Measurements from ENCODE around the gene GNG2. TPM values are rescaled to one million over a fixed set of nuclear protein-coding genes. Genes with fewer than 3 reads are reported as not detected.

Gene GNG2
- total RNA-seq, 1 donor from 2014 or later = 0.20 TPM

DNA sequence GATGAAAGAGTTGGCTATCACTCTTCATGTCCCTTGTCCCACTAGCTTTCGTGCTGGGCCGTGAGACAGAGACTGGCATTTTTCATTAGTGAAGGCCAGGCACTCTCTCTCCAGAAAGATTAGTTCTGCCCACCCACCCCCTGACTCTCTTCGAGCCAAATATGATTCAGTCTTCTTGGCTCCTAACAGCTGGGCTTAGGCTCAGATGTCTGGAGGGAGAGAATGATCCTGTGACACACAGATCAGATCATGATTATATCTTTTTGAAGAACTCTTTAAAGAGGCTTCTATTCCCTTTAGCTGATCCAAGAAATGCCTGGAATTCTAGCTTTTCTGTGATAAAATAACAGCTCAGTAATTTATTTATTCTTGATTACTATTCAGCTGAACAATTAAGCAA lies 5.2 kb upstream of the GNG2 start:
- no peak for DNase-seq (ENCODE audit: low read depth, low spot score)

DNA sequence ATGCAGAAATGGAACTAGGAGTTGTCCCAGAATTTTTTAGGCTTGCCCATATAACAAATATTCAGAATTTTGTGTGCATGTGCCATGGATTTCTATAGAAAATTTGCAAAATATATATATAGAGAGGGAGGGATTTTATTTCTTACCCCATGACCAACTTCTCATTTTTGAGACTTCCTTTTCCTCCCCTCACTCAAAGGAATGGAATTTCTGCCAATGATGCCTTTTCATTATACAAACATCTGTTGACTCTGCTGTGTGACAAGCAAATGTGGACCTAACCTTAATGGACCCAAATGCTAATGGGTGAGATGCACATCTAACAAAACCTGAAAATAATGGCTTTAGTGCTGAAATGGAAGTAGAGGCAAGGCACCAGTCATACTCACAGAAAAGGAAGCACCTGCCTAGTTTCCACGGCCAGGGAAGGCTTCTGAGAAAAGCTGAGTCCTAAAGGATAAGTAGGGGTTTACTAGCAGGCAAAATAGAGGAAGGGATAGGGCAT lies 3.6 kb upstream of the GNG2 start:
- no peak for DNase-seq (ENCODE audit: low read depth, low spot score)

DNA sequence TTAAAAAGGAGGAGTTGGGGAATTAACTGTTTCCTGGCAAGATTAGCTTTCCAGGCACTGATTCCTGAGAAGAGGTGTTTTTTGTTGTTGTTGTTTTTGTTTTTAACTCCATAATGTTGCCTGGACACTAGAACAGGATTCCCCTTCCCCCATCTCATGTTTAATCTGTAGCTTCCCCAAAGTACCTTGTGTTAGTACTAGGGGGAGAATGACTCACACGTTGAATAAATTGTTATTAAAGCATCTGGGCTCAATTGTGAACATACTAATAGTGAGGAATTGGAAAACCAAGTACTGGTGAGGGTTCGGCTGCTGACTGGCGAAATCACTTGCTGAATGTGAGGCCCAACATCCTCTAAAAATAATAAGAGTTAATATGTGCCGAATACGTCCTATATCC lies 1.3 kb upstream of the GNG2 start:
- DNase-seq (ENCODE audit: low read depth, low spot score) = no peak

DNA sequence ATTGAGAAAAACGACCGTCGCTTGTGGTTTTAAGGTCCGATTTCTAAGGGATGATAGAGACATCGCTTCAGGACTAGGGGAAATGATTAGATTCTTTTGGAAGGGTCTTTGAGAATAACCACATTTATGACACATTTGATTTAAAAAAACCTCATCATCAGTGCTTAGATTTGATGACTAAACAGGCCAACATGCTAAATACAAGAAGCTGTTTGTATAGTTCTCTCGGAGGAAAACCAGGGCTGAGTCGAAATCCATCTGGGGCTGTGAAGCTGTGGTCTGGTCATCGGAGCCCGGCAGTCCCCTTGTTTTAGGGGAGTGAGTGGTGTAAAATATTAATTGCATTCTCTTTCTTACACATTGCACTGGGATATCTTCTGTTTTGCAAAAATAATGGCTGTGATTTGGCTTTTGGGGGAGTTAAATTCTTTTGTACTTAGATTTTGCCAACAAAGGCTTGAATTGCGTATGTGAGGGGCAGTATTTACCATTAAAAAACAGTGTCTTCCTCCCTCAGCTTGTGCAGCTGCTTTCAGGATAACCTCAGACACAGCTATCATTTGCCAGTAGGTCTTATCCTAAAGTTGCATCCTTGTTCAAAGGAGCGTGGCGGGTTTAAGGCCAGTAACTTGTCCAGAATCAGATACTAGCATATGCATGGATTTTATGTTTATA lies 550 bp downstream of the GNG2 start:
- no peak for DNase-seq (ENCODE audit: low read depth, low spot score)

DNA sequence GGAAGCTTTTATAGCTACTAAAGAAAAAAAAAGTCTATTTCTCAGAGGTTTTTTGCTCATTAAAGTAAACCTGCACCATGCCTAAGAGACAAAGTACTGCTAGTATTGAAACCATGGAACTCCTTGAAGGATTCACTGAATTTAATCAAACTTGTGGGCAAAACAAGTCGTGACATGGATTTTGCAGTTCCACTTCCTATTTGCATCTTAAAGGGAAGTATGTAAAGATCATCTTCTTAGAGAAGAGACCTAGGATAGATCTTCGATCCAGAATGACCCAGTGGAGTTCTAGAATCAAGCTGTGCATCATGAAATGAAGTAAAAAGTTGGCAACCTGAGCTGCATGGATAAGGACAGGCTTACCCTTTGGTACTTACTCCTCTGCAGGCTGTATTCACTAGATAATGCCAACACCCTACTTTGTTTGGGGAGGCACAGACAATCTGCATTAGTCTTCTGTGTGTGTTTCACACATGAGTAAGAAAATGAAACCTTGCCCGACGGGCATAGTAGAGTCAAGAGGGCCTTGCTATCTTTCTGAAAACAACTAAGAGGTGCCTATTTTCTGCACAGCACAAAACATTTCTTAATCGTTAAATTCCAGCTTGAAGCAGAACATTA lies 1.9 kb downstream of the GNG2 start:
- no peak for DNase-seq (ENCODE audit: low read depth, low spot score)

DNA sequence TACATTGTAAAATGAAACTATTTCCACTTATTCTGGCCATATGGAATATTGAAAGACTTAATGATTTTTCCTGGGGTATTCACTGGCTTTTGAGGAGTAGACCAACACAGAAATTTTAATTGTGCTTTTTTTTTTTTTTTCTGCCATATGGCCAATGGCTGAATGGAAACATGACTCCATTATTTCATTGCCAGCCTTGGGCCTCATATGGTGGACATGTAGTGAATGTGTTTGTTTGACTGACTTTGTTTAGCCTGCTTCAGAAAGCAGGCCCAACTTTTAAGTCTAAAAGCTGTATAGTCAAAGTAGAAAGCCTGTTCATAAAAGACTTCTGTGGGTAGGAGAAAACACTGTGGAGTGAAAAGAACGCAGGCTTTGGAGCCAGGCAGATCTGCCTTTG lies 2.4 kb downstream of the GNG2 start:
- DNase-seq (ENCODE audit: low read depth, low spot score) = no peak

DNA sequence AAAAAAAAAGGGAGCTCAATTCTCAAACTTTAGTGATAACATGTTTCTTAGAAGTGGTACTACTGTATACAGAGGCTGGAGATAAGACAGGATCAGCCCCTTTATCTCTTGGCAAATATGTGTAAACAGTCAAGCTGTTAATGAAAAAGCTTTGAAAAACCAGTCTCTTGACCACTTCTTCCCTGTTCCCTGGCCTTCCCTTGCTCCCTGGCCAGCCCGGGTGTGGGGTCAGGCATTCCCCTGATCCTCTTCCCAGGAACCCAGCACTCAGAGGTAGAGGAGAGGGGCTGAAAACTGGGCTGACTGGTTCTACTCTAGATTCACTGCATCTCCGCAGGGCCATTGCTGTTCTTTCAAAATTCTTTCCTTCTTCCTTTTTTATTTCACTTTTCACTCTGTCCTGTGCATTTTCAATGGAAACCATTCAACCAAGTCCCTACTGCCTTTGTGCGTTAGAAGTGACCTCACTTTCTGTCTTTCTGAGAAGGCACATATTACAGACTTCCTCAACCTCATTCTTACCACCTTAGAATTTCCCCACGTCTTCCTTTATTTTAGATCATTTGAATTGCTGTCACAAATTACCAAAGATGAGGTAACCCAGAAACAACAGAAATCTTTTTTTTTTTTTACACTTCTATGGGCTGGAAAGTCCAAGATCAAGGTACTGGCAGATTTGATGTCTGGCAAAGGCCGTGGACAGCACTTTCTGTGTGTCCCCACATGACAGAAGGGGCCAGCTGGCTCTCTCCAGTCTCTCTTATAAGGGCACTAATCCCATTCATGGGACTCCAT lies 5.7 kb downstream of the GNG2 start:
- DNase-seq (ENCODE audit: low read depth, low spot score) = no peak

DNA sequence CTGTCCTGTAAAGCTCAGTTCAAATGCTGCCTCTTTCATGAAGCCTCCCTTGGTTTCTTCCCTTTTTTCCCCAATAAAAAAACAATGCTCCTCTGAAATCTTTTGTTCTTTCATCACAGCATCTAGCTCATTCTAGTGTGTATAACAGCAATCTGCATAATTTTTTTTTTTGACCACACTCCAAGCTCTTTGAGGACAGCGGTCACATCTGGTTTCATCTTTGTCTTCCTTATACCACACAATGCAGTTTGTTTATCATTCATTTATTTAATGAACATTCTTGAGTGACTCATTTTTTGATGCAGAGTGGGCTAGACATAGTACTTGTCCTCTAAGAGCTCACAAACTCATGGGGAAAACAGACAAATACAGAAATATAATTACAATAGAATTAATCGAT lies 7.3 kb downstream of the GNG2 start:
- no peak for DNase-seq (ENCODE audit: low read depth, low spot score)

DNA sequence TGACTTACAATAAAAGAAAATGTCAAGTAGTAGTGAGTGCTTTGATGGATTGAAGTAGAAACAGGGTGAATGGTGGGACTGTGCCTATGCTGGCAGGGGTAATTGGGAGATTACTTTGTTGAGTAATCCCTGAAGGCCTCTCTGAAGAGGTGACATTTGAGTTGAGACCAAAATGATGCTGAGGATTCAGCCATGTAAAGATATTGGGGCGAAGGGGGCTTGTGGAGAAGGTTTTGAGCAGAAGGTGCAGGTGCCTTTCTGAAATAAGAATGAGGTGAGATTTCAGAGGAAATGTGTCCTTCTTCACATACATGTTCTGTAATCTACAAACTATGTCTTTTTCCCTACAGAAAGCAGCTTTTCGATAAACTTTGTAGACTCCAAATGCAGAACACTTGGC lies 8.0 kb downstream of the GNG2 start:
- no peak for DNase-seq (ENCODE audit: low read depth, low spot score)

DNA sequence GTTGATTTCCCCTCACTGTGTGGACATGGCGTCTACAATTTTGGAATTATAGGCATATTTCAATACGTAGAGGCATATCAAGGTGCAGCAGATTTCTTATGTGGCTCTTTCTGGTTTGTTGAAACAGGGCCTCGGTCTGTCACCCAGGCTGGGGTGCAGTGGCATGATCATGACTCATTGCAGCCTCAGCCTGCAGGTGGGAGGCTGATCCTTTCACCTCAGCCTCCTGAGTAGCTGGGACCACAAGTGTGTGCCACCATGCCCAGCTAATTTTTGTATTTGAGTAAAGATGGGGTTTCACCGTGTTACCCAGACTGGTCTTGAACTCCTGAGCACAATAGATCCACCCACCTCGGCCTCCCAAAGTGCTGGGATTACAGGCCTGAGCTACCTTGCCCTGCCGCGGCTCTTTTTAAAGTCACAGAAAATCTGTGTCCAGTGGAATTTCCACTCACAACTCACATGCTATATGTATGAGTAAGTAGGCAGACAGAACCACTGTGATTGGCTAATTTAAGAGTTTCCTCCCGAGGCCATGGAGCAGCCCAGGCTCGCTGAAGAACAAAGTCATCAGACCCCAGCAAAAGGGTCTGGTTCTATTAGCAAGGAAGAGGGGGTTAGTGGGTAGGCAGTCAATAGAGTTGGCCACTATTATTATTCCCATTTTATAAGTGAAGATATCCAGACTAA lies 9.1 kb downstream of the GNG2 start:
- no peak for DNase-seq (ENCODE audit: low read depth, low spot score)

DNA sequence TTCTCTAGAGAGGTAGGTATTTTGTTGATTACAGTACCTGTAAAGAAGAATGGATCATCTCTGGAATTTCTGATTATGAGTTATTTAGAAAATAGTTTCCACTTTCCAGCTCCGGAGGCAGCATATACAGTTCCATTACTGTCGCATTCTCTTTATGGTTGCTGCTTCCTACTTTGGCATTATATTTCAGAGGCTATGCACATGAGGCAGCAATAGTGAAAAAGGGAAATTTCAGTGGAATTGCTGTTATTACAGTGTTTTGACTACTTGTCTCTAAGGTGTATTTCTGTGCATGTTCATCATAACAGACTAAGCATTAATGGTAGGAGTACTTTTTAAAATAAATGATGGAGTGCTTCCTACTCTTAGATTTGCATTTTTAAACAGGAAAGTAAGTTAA lies 10.2 kb downstream of the GNG2 start:
- DNase-seq (ENCODE audit: low read depth, low spot score) = no peak

DNA sequence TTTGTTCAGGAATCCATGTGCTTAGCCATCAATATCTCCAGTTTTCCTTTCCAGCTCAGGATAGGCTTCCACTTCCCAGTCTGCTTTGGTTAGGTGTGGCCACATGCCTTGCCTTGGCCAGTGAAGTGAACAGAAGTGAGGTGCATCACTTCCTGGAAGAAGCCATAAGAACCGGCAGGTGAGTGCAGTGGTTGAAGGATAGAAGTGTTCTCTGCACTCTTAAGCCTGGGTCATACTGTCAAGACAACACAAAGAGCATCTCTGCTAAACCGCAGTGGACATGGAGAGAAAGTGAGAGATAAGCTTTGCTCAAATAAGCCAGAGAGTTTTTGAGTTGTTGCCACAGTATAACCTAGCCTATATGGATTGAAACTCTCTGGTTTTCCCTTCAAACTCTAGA lies 11.4 kb downstream of the GNG2 start:
- DNase-seq (ENCODE audit: low read depth, low spot score) = no peak

DNA sequence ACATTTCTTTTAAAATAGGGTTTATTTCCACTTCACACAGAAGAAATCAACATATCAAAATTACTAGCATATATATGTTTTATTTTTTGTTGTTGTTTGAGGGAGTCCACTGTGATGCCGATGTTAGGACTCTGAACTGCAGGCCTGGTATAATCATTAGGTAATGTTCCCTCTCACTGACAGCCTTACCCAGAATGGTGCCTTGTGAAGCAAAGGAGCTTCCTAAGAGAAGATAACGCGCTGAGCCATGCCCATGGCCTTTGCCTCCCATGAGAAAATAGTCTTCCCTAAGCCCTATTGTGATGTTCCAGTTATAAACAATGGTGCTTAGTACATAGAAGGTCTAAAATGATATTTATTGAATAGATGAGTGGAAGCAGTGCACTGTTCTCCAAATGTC lies 12.0 kb downstream of the GNG2 start:
- no peak for DNase-seq (ENCODE audit: low read depth, low spot score)

DNA sequence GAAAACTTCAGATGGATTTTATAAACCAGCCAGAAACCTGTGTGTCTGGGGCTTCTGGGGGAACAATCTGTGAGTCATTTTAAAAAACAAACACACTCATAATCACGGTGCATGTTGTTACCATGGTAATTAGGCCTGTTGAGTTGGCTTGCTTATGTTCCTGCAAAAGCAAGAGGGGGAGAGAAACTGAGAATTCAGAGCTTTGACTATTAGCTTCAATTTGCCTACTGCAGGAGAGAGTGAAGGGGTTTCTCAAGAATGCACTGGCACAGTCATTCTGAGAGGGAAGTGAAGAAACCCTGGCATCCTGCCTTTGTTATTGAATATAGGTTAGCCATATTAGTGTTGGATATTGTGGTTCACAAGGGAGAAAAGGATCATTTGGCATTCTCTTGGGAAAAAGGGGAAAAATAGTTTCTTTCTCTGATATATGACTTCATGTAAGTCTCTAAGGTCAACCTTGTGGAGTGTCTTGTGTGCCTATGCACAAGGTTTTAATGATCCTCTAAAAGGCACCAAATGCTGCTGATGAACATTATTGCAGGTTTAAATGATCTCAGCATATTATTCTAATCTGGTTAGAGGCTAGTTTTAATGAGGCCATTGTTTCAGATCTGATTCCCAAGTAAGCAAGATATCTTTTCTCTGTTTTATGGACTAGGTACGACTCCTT lies 12.9 kb downstream of the GNG2 start:
- peak; percentile 45 for DNase-seq (ENCODE audit: low read depth, low spot score)

DNA sequence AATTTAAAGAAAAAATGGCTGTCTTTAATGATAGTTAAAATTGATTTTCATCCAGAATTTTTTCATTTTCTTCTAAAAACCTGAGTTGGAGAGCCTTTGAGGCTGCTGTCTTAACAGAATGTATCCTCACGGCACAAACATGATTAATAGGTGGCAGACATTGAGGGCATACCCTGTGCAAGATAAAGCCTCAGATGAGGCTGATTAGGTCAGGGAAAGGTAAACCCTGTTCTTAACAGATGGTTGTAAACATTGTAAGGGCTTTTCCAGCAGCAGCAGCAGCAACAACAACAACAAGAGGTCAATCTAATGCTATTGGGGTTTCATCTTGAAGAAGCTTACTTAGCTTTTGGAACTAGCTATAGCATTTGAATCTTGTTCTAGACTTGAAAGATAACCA lies 17.4 kb downstream of the GNG2 start:
- DNase-seq (ENCODE audit: low read depth, low spot score) = no peak

DNA sequence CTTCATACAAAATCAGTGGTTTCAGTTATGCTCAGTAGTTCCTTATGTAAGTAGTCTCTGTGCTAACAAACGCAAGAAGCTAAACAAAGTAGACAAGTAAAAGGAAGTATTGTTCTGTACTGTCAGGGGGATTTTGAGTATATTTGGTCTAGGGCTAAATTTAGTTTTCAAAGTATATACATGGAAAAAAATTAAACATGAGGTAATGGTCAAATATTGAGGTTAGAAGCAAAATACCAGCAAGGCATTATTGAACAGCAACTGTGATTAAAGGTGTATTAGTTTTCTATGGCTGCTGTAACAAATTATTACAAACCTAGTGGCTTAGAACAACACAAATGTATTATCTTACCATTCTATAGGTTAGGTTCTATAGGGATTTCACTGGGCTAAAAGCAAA lies 18.8 kb downstream of the GNG2 start:
- no peak for DNase-seq (ENCODE audit: low read depth, low spot score)

DNA sequence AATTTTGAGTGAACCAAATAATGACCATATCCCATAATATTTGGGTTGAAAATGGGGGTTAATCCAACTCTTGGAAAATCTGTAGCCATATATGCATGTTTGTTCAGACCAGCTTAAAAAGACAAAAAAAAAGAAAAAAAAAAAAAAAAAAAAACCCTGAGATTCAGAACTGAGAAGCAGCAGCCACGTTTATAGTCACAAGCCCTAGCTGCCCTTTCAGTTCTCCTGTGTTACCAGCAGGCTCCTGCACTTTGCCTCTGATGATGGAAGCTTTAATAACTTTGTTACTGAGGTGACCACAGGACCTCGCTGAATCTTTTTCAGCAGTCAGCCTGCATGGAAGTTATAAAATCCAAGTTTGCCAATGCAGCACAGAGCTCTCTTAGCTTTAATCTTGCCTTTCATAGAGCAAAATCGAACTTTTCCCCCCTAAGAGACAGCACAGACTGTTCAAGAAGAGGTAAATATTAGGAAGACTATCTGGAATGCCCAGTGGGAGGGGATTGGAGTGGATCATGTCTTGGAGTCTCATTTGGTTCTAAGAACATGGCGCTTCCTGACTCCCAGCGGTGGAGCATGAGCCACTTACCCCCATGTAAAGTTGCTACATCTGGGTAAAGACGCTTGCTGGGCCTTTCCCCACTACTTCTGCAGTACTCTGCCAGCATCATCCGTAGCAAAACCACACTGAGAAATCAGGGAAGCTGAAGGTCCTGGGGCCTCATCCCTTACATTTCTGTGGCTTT lies 20.6 kb downstream of the GNG2 start:
- DNase-seq (ENCODE audit: low read depth, low spot score) = no peak

DNA sequence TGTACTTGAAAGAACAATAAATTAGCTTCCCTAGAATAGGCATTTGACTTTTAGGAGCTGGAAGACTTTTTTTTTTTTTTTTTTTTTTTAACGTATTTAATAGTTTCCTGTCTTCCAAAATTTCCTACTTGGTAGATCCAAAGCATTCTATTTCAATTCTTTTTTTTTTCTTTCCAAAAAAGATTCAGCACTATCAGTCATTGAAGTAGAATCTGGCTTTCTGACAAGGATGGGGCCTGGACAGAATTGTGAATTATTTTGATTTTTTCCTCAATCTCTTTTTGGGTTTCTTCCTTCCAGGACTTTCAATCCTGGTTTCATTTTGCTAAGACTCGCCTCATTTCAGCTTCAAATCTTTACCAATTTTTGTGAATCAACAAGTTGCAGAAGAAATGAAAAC lies 21.2 kb downstream of the GNG2 start:
- no peak for DNase-seq (ENCODE audit: low read depth, low spot score)

DNA sequence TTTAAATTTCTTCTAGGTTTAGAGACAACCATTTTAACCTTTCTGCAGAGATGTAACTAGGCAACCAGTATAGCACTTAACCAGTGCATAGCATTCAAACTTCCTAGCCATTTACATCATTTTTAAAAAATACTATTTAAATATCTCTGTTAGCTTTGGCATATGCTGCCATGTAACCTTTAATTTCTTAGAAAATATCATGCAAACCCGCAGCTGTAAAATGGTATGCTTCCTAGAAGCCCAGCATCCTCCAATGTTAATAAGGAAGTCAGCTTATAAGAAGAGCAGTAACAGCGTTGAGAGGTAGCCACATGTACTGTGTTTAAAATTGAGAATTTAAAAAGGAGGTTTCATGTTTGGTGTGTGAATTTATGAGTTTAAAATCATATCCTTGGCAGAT lies 22.8 kb downstream of the GNG2 start:
- no peak for DNase-seq (ENCODE audit: low read depth, low spot score)

DNA sequence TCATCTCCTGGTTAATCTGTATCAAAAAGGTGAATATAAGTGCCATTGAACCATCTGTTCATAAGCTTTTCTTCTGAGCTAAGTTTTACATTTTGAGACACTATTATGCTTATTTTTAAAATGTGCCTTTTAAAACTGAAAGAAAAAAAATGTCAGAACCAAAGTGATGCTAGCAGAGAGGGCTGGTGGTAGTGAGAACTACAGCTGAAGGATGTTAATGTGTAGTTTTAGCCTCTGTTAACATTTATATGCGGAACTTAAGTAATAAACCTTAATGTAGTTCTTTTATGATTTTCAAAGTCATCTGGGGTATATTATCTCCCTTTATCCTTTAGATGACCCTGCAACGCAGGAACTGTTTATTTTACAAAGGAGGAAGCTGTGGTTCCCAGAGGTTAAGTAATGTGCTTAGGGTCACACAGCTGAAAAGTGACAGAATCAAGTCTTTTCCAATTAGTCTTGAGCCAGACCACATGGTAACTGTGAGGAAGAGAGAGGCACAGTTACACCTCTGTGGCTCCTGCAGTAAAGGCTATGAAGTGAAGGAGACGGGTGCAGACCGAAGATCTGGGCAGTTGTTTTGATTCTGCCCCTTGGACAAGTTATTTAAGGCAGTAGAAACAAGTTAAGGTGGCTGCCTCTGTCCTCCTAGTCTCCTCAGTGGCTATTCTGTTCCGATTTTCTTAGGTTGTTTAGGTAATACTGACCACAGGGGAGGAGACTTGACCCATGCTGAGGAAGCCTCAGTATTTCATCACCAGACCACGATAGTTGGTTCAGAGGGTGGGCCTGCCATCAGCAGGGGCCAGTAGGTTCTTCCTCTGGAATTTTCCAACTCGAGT lies 23.9 kb downstream of the GNG2 start:
- DNase-seq (ENCODE audit: low read depth, low spot score) = no peak

Data from pulmonary artery endothelial cell (primary cell).